HUES6 (cell line): Measurements from ENCODE around the gene OR2D3.
"Not testable (repeated sequence)": the region's sequence is repeated elsewhere in the genome, so short reads cannot be mapped to it uniquely, and the experiment has no call there.

Experiments used
- H3K27ac ChIP-seq: 2 replicates; pipeline ENCODE4 v1.7.0; 2013; ENCODE audit warnings: low read depth, mild to moderate bottlenecking, low read length, inconsistent platforms
- H3K27me3 ChIP-seq: 2 replicates; pipeline ENCODE4 v1.6.1; 2013; ENCODE audit warnings: low read length; ENCODE audit not compliant: control insufficient read depth, insufficient read depth
- H3K36me3 ChIP-seq: 2 replicates; pipeline ENCODE4 v1.6.1; 2013; ENCODE audit warnings: low read length; ENCODE audit not compliant: control insufficient read depth, insufficient read depth
- H3K4me1 ChIP-seq: 2 replicates; pipeline ENCODE4 v1.6.1; 2013; ENCODE audit warnings: low read length; ENCODE audit not compliant: control insufficient read depth, insufficient read depth
- H3K4me3 ChIP-seq: 2 replicates; pipeline ENCODE4 v1.5.1; 2013; ENCODE audit warnings: low read depth, low read length
- H3K9ac ChIP-seq: one replicate; pipeline ENCODE4 v1.6.1; 2013; ENCODE audit warnings: mild to moderate bottlenecking, low read length
- H3K9me3 ChIP-seq: 2 replicates; pipeline ENCODE4 v1.6.1; 2013; ENCODE audit warnings: low read depth, low read length; ENCODE audit not compliant: control insufficient read depth, insufficient read depth

OR2D3 gene

DNA sequence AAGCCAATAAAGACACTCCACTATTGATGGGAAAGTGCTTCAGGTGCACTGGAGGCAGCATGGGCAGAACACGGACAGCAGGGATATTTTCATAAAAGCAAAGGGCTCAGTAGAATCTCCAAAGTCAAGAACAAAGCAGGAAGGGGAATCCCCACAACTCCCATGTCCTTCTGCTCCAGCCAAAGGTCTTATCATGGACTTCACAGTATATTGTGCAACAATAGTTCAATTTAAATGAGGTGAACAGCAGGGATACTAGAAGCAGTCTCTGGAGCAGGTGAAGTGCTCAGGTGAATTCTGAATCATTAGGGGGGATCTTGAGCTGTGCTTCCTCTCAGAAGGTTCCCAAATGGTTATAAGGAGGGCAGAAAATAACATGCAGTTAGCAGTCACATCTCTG lies 21.9 kb upstream of the OR2D3 start:
- Histone ChIP-seq H3K27me3 (no peaks in the 10 kb centered on the region), H3K27ac (no peak overlapping the region), H3K36me3 (no peaks in the 10 kb centered on the region), H3K4me1 (no peaks in the 10 kb centered on the region), H3K9ac (no peak overlapping the region), H3K4me3 (no peak overlapping the region), H3K9me3 (no peaks in the 10 kb centered on the region)

DNA sequence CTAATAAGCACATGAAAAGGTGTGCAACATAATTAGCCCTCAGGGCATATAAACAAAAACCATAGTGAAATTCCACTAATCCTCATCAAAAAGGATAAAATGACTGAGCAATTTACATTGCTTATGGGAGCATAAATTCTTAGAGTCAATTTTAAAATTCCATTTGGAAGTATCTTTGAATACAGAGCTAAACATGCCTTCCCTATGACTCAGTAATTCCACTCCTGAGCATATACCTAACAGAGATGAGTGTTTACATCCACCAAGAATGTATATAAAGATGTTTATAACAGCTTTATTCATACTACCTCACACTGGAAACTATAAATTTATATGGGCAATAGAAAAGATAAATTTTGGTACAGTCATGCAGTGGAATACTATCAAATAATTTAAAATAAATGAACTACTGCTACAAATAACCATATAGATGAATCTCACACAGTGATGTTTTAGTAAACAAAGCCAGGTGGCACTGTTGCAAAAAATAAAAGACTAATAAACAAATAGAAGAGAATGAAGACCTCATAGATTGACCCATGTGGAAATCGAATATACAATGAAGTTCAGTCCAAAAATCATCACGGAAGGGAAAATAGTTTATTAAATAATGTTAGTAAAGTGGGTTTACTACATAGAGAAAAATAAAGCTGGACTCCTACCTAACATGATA lies 20.3 kb upstream of the OR2D3 start:
- Histone ChIP-seq H3K9ac (no peak overlapping the region), H3K27ac (no peak overlapping the region), H3K4me1 (no peaks in the 10 kb centered on the region), H3K36me3 (no peaks in the 10 kb centered on the region), H3K27me3 (no peaks in the 10 kb centered on the region), H3K9me3 (no peaks in the 10 kb centered on the region), H3K4me3 (no peak overlapping the region)

DNA sequence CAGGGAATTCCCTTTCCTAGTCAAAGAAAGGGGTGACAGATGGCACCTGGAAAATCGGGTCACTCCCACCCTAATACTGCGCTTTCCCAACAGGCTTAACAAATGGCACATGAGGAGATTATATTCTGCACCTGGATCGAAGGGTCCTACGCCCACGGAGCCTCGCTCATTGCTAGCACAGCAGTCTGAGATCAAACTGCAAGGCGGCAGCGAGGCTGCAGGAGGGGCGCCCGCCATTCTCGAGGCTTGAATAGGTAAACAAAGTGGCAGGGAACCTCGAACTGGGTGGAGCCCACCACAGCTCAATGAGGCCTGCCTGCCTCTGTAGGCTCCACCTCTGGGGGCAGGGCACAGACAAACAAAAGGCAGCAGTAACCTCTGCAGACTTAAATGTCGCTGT lies 16.0 kb upstream of the OR2D3 start:
- not testable (repeated sequence) for H3K4me1 ChIP-seq, H3K27ac ChIP-seq, H3K9me3 ChIP-seq, H3K27me3 ChIP-seq, H3K36me3 ChIP-seq
- peak overlapping the region; percentile 58 for H3K9ac ChIP-seq
- H3K4me3 ChIP-seq: peak overlapping the region; percentile 57; the same call in 1 of the 2 replicates

DNA sequence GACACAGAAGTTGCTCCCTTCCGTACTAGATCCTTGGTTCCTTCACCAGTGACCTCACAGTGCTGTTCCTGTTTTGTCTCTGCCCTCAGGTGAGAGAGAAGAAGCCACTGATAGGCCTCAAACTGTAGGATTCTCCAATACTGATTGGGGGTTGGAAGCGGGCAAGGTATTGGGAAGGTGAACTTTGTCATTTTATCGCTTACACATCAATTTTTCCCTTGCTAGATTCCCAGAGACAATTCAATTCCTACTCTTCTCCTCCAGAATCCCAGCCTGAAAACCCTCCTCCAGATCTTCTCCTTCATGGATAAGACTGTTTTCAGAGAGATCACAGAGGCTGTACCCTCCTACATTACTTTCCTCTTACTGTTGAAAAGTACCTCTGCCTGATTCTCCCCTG lies 9.4 kb upstream of the OR2D3 start:
- no peak overlapping the region for H3K4me3 ChIP-seq
- H3K9me3 ChIP-seq: no peaks in the 10 kb centered on the region
- no peak overlapping the region for H3K9ac ChIP-seq
- H3K27ac ChIP-seq: no peak overlapping the region
- no peaks in the 10 kb centered on the region for H3K4me1 ChIP-seq
- H3K27me3 ChIP-seq: no peaks in the 10 kb centered on the region
- H3K36me3 ChIP-seq: no peaks in the 10 kb centered on the region

DNA sequence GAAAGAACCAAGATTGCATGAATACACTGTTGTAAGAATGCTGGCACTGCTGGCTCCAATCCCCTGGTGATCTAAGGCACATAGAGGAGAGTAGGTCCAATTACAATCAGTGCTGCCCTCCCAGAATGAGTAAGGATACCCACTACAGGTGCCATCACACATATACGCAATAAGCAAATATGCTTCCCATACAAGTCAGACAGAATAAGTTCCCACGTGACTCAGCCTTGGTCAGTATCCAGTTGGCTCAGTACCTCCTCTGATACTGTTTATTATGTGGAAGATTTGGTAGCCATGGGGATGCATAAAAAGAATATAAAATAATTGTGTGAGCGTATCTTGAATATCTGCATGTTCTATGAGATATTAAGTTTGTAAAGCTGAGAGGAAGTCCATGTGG lies 8.9 kb upstream of the OR2D3 start:
- H3K4me1 ChIP-seq: no peaks in the 10 kb centered on the region
- H3K9ac ChIP-seq: no peak overlapping the region
- no peaks in the 10 kb centered on the region for H3K36me3 ChIP-seq
- H3K9me3 ChIP-seq: no peaks in the 10 kb centered on the region
- H3K27ac ChIP-seq: no peak overlapping the region
- H3K4me3 ChIP-seq: no peak overlapping the region
- H3K27me3 ChIP-seq: no peaks in the 10 kb centered on the region

DNA sequence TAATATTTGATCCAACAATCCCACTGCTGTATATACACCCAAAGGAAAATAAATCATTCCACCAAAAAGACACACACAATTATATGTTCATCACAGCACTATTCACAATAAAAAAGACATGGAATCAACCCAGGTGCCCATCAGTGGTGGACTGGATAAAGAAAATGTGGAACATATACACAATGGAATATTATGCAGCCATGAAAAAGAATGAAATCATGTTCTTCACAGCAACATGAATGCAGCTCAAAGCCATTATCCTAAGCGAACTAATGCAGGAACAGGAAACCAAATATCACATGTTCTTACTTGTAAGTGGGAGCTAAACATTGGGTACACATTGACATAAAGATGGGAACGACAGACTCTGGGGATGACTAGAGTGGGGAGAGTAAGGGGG lies 1.1 kb upstream of the OR2D3 start:
- Histone ChIP-seq H3K4me1 (no peaks in the 10 kb centered on the region), H3K36me3 (no peaks in the 10 kb centered on the region), H3K27me3 (no peaks in the 10 kb centered on the region), H3K9me3 (peaks cover 4% of the 10 kb centered on the region; the same call in 1 of the 2 replicates), H3K9ac (no peak overlapping the region), H3K27ac (no peak overlapping the region), H3K4me3 (no peak overlapping the region)

DNA sequence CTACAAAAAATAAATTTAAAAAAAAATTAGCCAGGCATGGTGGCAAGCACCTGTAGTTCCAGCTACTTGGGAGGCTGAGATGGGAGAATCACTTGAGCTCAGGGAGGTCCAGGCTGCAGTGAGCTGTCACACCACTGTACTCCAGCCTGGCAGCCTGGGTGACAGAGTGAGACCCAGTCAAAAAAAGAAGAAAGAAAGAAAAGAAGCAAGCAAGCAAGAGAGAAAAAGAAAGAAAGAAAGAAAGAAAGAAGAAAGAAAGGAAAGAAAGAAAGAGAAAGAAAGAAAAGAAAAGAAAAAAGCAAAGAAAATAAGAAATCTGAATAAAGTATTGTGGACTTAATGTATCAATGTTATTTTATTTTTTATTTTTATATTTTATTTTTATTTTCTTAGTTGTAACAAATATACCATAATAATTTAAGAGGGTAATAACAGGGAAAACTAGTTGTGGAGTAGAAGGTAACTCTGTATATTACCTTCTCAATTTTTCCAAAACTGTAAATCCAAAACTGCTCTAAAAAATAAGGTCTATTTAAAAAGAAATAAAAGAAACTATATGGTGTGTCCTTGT lies 4.3 kb downstream of the OR2D3 start:
- H3K4me1 ChIP-seq: peaks cover 5% of the 10 kb centered on the region
- peak overlapping the region; percentile 95; the same call in 1 of the 2 replicates for H3K4me3 ChIP-seq
- no peaks in the 10 kb centered on the region for H3K36me3 ChIP-seq
- no peaks in the 10 kb centered on the region for H3K27me3 ChIP-seq
- H3K9ac ChIP-seq: no peak overlapping the region
- H3K9me3 ChIP-seq: no peaks in the 10 kb centered on the region
- H3K27ac ChIP-seq: no peak overlapping the region

DNA sequence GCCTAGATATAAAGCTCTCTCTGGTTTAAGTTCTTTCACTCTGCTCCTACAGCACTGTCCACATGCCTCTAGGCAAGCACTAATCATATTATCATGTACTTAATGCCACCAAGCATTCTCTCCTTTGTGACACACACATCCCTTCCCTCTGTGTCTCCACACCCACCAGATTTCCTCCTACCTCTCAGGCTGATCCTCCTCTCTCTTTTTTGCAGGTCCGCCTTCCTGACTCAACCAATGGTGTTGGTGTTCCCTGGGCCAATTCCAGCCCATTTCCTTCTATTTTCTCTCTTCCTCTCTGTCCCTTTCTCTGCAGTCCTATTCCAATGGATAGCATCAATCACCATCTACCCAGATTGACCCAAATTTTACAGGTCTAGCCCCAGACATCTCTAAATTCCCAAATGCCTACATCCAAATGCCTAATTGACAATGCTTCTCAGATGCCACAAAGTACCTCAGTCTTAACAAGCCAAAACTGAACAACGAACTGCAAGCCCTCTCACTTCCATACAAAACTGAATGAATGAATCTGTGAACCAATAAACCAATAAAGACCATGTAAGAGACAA lies 4.9 kb downstream of the OR2D3 start:
- H3K36me3 ChIP-seq: no peaks in the 10 kb centered on the region
- no peak overlapping the region; the same call in 1 of the 2 replicates for H3K27ac ChIP-seq
- H3K4me3 ChIP-seq: peak overlapping the region; percentile 95
- peaks cover 5% of the 10 kb centered on the region for H3K4me1 ChIP-seq
- peak overlapping the region; percentile 80 for H3K9ac ChIP-seq
- H3K27me3 ChIP-seq: no peaks in the 10 kb centered on the region
- no peaks in the 10 kb centered on the region for H3K9me3 ChIP-seq

DNA sequence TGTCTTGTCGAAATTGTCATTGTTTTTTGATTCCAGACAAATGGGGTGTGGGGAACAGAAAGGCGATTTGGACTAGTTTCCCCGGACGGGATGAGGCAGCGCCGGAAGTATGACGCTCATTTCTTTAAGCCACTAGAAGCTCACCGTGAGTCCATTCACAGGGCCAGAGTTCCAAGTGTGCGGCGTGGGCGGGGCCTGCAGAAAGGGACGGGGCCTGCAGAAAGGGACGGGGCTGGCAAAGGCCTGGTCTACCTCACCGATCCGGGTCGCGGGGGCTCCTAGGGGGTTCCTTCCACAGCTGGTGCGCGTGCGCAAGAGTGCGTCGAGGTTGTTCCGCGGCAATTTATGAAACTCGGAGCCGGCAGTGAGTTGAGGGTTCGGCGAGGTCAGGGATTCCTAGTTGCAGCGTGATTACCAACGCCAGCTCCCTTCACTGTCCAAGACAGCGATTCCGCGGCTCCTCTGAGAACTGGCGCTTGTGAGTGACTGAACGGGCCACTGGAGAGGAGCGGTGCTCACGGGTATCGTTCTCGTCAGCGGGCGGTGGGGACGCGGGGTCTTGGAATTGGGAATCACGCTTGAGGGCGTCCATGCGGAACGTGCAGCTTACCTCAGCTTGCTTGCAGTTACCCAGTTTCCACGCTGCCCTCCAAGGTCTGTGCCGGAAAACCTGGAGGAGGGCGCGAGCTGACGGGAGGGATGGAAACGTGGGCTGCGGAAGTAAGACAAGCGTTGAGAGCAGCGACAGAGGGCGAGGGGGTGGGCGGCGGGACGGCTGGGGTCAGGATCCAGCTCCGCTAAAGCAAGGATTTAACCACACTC lies 5.6 kb downstream of the OR2D3 start, which contains the start of gene ZNF215:
TSS of gene ZNF215 (plus strand) at position 219 of the 822 bp plus-strand sequence. CDS start 5,847 bp downstream, outside the sequence.
- no peaks in the 10 kb centered on the region for H3K27me3 ChIP-seq
- no peaks in the 10 kb centered on the region for H3K9me3 ChIP-seq
- no peaks in the 10 kb centered on the region for H3K36me3 ChIP-seq
- H3K9ac ChIP-seq: peak within 1 kb of the TSS; percentile 80
- peaks cover 5% of the 10 kb centered on the region for H3K4me1 ChIP-seq
- peak within 1 kb of the TSS; percentile 95 for H3K4me3 ChIP-seq
- H3K27ac ChIP-seq: peak within 1 kb of the TSS; percentile 39; the same call in 1 of the 2 replicates

DNA sequence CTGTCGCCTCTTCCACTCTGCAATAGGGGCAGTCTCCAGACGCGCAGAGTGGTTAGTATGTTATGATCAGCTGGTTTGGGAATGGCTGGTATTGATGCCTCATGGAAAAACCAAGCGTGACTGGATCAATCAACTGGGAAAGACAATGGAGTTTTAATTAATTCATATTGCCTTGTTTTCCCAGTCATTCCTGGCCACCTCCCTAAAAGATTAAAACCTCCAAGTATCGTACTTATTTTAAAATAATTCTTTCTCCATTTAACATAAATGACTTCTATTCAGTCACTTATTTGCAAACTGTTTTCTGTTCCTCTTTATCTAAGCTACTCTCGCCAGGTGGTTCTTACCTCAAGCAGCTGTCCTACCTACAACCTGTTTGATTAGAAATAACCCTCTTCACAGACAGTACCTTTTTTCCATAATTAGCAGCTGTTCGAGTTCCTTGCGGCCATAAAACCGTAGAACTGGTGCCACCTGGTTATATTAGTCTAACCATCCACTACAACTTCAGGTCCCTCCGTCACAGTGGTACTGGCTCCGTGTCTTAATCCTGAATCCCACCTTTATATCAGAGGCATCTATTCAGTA lies 6.3 kb downstream of the OR2D3 start:
- H3K27ac ChIP-seq: no peak overlapping the region
- peak overlapping the region; percentile 95 for H3K4me3 ChIP-seq
- peaks cover 2% of the 10 kb centered on the region for H3K36me3 ChIP-seq
- peaks cover 5% of the 10 kb centered on the region for H3K4me1 ChIP-seq
- H3K27me3 ChIP-seq: no peaks in the 10 kb centered on the region
- no peaks in the 10 kb centered on the region for H3K9me3 ChIP-seq
- peak overlapping the region; percentile 80 for H3K9ac ChIP-seq
